HG03442 (cell line): Measurements from ENCODE around the gene CENPL.
"Not testable (repeated sequence)": the region's sequence is repeated elsewhere in the genome, so short reads cannot be mapped to it uniquely, and the experiment has no call there.

Source experiments
- ATAC-seq: cut with Tn5 transposase; IDR thresholded peaks from one replicate; pipeline ENCODE4 v1.9.1; 2021; ENCODE audit warnings: mild to moderate bottlenecking, moderate library complexity; ENCODE audit not compliant: unreplicated experiment

Gene CENPL

DNA sequence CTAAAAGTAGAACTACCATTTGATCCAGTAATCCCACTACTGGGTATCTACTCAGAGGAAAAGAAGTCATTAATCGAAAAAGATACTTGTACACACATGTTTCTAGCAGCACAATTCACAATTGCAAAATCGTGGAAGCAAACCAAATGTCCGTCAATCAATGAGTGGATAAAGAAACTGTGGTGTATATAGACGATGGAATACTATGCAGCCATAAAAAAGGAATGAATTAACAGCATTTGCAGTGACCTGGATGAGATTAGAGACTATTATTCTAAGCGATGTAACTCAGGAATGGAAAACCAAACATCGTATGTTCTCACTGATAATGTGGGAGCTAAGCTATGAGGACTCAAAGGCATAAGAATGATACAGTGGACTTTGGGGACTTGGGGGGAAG, 60.4 kb downstream of the CENPL start:
- ATAC-seq = not testable (repeated sequence)

- no peak for ATAC-seq
Observed at GRCh38 chr1:173758980-173759379, 65.7 kb downstream of the CENPL start.

GRCh38 chr1:173758110-173758509, 66.6 kb downstream of the CENPL start:
- ATAC-seq = no peak

- no peak for ATAC-seq
Observed at GRCh38 chr1:173757666-173758065, 67.0 kb downstream of the CENPL start.

DNA sequence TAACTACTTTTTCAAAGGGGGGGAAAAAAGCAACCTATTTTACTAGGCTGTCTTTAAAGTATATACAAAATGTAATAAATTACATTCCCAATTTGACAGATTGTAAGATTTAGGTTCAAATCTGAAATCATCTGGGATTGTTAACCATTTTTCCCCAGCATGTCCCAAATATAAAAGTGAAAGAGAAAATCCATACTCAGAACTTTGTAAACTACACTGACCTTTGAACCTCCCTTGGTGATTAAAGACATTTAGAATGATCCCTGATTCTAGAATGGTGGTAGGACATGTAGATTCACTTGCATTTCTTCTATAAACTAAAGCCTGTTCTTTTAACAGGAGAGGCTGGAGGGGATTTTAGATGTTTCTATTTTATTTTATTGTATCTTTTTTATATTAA, 70.9 kb downstream of the CENPL start:
- no peak for ATAC-seq
